ENCODE measurements around the gene NR2E3. TPM values are rescaled to one million over a fixed set of nuclear protein-coding genes. Genes with fewer than 3 reads are reported as not detected.

The NR2E3 gene
- total RNA-seq, 1 experiment from 2014 or later: not detected

- no peaks in the 10 kb centered on the region for H3K9me3 ChIP-seq (ENCODE audit: low read depth, low read length, poor library complexity, severe bottlenecking)
- no peak overlapping the region for H3K27ac ChIP-seq (ENCODE audit: low read depth, low read length, poor library complexity, severe bottlenecking)
- TF ChIP-seq CTCF (conservative IDR thresholded peaks at IDR 0.05; ENCODE audit: low read depth, low read length) (no peak), EZH2 (IDR thresholded peaks at IDR 0.05; ENCODE audit: borderline replicate concordance, low read depth, low read length, poor library complexity, severe bottlenecking) (no peak)
- no peaks in the 10 kb centered on the region for H3K27me3 ChIP-seq (replicated peaks; ENCODE audit: insufficient read depth, low read depth, low read length, poor library complexity)
- no TSS peak for BruUV-seq (replicated peaks)
- H3K4me1 ChIP-seq (ENCODE audit: insufficient read depth, low read length, poor library complexity, severe bottlenecking): peaks cover 13% of the 10 kb centered on the region
- H3K36me3 ChIP-seq (ENCODE audit: insufficient read depth, low read length, poor library complexity, severe bottlenecking): no peaks in the 10 kb centered on the region
- intact Hi-C loops (cut with micrococcal nuclease; ENCODE audit: unreplicated experiment): no loop called here
- H3K4me3 ChIP-seq (ENCODE audit: low read depth, low read length, poor library complexity, severe bottlenecking): no peak overlapping the region
- CTCF ChIA-PET: interaction anchor here (1.0 kb wide), 1 partner anchor 68 kb away, joined by 3 read pairs; no protein-coding TSS in a partner anchor
- POLR2A ChIA-PET (ENCODE audit: low non-redundant PET): interaction anchor here (0.6 kb wide), 1 partner anchor 43 kb away, joined by 8 read pairs; no protein-coding TSS in a partner anchor
- DNase-seq (ENCODE audit: low spot score): no peak
These were observed 832 bp downstream of the NR2E3 start for GRCh38 chr15:71811036-71811736.

GRCh38 chr15:71811752-71812735 lies 1.7 kb downstream of the NR2E3 start:
- Histone ChIP-seq H3K4me3 (ENCODE audit: low read depth, low read length, poor library complexity, severe bottlenecking) (no peak overlapping the region), H3K4me1 (ENCODE audit: insufficient read depth, low read length, poor library complexity, severe bottlenecking) (peaks cover 5% of the 10 kb centered on the region), H3K27ac (ENCODE audit: low read depth, low read length, poor library complexity, severe bottlenecking) (no peak overlapping the region), H3K36me3 (ENCODE audit: insufficient read depth, low read length, poor library complexity, severe bottlenecking) (no peaks in the 10 kb centered on the region), H3K27me3 (replicated peaks; ENCODE audit: insufficient read depth, low read depth, low read length, poor library complexity) (no peaks in the 10 kb centered on the region), H3K9me3 (ENCODE audit: low read depth, low read length, poor library complexity, severe bottlenecking) (no peaks in the 10 kb centered on the region)
- TF ChIP-seq CTCF (conservative IDR thresholded peaks at IDR 0.05; ENCODE audit: low read depth, low read length): no peak
- no peak for TF ChIP-seq EZH2 (IDR thresholded peaks at IDR 0.05; ENCODE audit: borderline replicate concordance, low read depth, low read length, poor library complexity, severe bottlenecking)
- ChIA-PET POLR2A (ENCODE audit: low non-redundant PET) (no interaction called here), CTCF (interaction anchor here (0.6 kb wide), 1 partner anchor 91 kb away, joined by 3 read pairs; no protein-coding TSS in a partner anchor)
- BruUV-seq (replicated peaks): no TSS peak
- intact Hi-C loops (cut with micrococcal nuclease; ENCODE audit: unreplicated experiment): no loop called here
- no peak for DNase-seq (ENCODE audit: low spot score)

- POLR2A ChIA-PET (ENCODE audit: low non-redundant PET): no interaction called here
- Histone ChIP-seq H3K27ac (ENCODE audit: low read depth, low read length, poor library complexity, severe bottlenecking) (no peak overlapping the region), H3K4me3 (ENCODE audit: low read depth, low read length, poor library complexity, severe bottlenecking) (no peak overlapping the region), H3K27me3 (replicated peaks; ENCODE audit: insufficient read depth, low read depth, low read length, poor library complexity) (no peaks in the 10 kb centered on the region), H3K4me1 (ENCODE audit: insufficient read depth, low read length, poor library complexity, severe bottlenecking) (no peaks in the 10 kb centered on the region), H3K36me3 (ENCODE audit: insufficient read depth, low read length, poor library complexity, severe bottlenecking) (no peaks in the 10 kb centered on the region), H3K9me3 (ENCODE audit: low read depth, low read length, poor library complexity, severe bottlenecking) (no peaks in the 10 kb centered on the region)
- TF ChIP-seq EZH2 (IDR thresholded peaks at IDR 0.05; ENCODE audit: borderline replicate concordance, low read depth, low read length, poor library complexity, severe bottlenecking) (no peak), CTCF (conservative IDR thresholded peaks at IDR 0.05; ENCODE audit: low read depth, low read length) (no peak)
- CTCF ChIA-PET: interaction anchor here (1.1 kb wide), 1 partner anchor 317 kb away, joined by 4 read pairs; no protein-coding TSS in a partner anchor
- BruUV-seq (replicated peaks): no TSS peak
- intact Hi-C loops (cut with micrococcal nuclease; ENCODE audit: unreplicated experiment): no loop called here
- DNase-seq (ENCODE audit: low spot score): no peak
These were observed 2.8 kb downstream of the NR2E3 start for GRCh38 chr15:71812966-71813722.

Measured in A673 (cell line).